NCI-H526 (cell line): Measurements from ENCODE around the gene TRIML1.
"Not testable (repeated sequence)": the region's sequence is repeated elsewhere in the genome, so short reads cannot be mapped to it uniquely, and the experiment has no call there.

ENCODE experiments used
- DNase-seq, 2 experiments: peaks; one replicate each; lab custom pipeline; 2025; lab: John Stamatoyannopoulos, UW

TRIML1 gene

DNA sequence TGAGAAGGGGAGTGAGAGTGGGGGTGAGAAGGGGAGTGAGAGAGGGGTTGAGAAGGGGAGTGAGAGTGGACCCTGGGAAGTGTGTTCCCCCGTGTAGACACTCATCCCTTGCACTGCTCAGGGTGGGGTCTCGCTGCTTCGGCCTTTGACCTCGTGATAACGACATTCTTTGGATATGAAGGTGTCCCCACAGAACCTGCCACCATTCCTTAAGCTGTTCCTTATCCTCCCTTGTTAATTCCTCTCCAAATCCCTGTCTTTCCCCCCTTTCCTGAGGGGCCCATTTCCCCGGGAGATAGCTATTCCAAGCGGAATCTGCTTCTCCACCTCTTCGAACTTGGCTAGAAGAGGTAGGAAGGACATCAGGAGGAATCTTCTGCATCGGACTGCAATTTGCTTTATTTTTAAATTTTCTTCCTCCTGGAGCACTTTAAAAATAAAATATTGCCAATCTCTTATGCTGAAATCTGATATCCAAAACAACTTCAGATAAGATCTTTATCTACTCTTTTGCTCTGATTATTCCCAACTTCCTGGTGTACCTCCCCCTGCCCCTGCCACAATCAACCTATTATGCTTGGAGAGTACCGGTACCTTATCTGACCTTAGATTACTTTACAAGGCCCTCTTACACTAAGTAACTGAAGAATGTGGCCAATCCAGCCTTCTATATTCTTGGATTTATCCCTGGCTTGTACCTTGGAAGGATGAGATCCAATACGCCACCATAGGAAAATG lies 15.6 kb downstream of the TRIML1 start:
- peak in 1 of 2 experiments; percentile 18 for DNase-seq

GRCh38 chr4:188158336-188158735 lies 19.1 kb downstream of the TRIML1 start:
- no peak for DNase-seq

- not testable (repeated sequence) for DNase-seq
Measured at GRCh38 chr4:188159513-188160226, 20.4 kb downstream of the TRIML1 start.

- no peak for DNase-seq
Measured at GRCh38 chr4:188160406-188160805, 21.2 kb downstream of the TRIML1 start.

DNA sequence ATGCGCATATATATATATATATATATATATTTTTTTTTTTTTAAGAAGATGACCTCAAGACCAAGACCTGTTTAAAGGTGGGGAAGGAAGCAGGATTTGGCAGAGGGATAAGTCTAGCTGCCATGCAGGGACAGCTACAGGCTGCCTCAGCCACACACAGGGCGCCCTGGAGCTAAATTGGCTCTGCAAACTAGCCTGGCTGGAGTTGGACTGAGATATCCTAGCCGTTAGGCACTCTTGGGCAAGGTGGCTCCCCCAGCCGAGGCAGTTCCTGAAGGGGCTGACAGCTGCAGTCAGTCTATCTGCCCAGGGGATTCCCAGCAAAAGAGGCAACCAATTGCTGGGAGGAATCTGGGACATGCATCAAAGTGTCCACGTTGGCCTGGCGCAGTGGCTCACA lies 21.9 kb downstream of the TRIML1 start:
- DNase-seq = no peak

GRCh38 chr4:188162698-188163097 lies 23.5 kb downstream of the TRIML1 start:
- DNase-seq = no peak

- DNase-seq = peak in 1 of 2 experiments; percentile 50
Measured at GRCh38 chr4:188168726-188169373, 29.6 kb downstream of the TRIML1 start.

- DNase-seq = no peak
Measured at GRCh38 chr4:188171551-188171950, 32.3 kb downstream of the TRIML1 start.

- no peak for DNase-seq
Measured at GRCh38 chr4:188175288-188175687, 36.0 kb downstream of the TRIML1 start.

DNA sequence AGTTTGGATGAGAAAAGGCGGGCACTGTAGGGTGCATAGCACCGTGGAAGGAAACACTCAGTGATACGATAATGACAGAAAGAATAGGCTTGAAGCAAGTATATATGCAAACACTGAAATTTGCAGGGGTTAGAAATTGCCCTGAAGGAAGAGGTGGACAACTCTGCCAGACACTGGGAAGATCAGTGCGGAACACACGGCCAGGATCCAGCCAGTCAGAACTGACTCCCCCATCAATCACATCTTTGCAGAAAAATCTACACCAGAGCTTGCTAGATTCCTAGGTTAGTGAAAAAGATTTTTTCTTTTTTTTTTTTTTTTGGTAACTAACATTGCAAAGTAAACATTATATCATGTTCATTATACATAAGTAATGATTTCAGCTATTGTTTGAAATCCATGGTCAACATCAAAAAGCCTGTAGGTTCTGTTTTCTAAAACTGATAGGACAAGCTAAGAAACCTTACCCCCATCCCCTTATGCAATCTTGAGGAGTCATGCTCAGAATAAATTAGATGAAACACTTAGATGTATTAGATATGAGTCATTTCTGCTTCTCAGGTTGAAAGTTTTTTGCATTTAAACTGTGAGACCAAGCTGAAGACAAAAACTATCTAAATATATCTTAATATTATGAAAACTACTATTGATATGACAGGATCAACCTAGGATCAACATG lies 38.9 kb downstream of the TRIML1 start:
- no peak for DNase-seq

GRCh38 chr4:188178806-188179205 lies 39.6 kb downstream of the TRIML1 start:
- no peak for DNase-seq

- DNase-seq = no peak
Measured at GRCh38 chr4:188187106-188187505, 47.9 kb downstream of the TRIML1 start.

DNA sequence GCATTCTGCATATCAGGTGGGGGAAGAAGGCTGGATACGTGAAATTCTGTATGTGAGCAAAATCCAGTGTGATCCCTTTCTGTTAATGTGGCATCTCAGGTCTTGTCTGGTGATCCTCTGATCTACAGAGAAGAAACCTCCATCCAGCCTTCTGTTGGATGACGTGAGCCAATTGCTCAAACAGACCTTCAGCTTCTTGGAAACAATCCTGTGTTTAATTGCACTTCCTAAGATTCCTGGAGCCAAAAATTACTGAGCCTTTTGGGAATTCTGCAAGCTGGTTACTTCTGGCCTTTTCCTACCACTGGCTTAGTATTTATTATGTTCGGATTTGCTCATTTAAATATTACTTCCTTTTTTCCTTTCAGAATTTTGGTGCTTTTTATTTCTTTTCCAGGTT lies 51.2 kb downstream of the TRIML1 start:
- DNase-seq = no peak

DNA sequence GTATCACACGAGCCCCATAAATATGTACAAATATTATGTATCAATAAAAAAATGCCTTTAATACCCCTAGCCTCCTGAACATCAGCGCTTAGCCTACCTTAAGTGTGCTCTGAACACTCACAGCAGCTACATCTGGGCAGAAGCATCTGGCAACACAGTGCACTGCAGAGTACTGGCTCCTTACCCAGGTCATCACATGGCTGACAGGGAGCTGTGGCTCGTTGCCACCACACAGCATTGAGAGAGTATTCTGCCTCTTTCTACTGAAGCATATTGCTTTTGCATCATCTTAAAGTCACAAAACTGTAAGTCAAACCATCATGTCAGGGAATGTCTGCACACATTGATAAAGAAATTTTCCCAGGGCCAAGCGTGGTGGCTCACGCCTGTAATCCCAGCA lies 55.2 kb downstream of the TRIML1 start:
- no peak for DNase-seq

GRCh38 chr4:188195389-188195985 lies 56.2 kb downstream of the TRIML1 start:
- DNase-seq = no peak

DNA sequence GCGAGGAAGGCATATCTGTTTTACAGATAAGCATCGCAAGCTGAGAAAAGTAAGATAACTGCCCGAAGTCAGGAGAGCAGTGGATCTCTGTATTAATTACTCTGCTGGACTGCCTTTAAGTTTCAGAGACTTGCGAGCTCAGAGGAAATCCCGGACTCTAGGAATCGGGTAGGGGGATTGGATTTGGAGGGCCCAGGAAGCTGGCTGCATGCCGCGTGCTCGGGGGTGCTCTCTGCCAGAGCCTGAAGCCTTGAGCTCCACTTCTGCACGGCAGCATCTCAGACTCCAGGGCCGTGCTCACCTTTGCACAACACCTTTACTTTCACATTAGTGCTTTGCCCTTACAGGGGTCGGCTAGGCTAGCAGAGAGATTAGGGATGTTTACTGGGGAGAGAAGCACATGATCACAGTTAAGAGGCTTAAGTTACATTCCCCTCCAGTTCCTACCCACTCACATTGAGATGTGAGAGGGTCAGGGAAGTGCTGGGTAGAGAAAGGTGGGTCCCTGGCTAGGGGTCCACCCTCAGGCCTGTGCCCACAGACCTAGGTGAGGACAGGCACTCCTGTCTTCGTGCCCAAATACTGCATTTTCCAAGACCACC lies 57.0 kb downstream of the TRIML1 start:
- DNase-seq = no peak
